Subcutaneous abdominal adipose tissue (tissue), 5 donors: ENCODE data around the gene FGF12.
"Not testable (repeated sequence)": the region's sequence is repeated elsewhere in the genome, so short reads cannot be mapped to it uniquely, and the experiment has no call there.

Experiments
- H3K27ac ChIP-seq: one replicate; pipeline ENCODE4 v1.7.0; 2013; ENCODE audit warnings: low read depth, mild to moderate bottlenecking, inconsistent platforms, low read length, moderate library complexity
- H3K27me3 ChIP-seq, 5 donors: one replicate each; pipeline ENCODE4 v1.7.0; 2013; ENCODE audit warnings: low read length in 5 of 5, inconsistent platforms in 1 of 5; ENCODE audit not compliant: control insufficient read depth in 5 of 5, insufficient read depth in 4 of 5
- H3K36me3 ChIP-seq, 5 donors: one replicate each; pipeline ENCODE4 v1.7.0; 2013; ENCODE audit warnings: low read length in 5 of 5; ENCODE audit not compliant: control insufficient read depth in 5 of 5, insufficient read depth in 5 of 5
- H3K4me1 ChIP-seq, 5 donors: one replicate each; pipeline ENCODE4 v1.7.0; 2013; ENCODE audit warnings: low read length in 5 of 5, mild to moderate bottlenecking in 3 of 5, moderate library complexity in 1 of 5; ENCODE audit not compliant: control insufficient read depth in 5 of 5, insufficient read depth in 5 of 5
- H3K4me3 ChIP-seq, 5 donors: one replicate each; pipeline ENCODE4 v1.7.0; 2013; ENCODE audit warnings: low read length in 5 of 5, low read depth in 1 of 5
- H3K9ac ChIP-seq, 5 donors: one replicate each; pipeline ENCODE4 v1.7.0; 2013; ENCODE audit warnings: low read length in 5 of 5, mild to moderate bottlenecking in 4 of 5, moderate library complexity in 3 of 5
- H3K9me3 ChIP-seq, 5 donors: one replicate each; pipeline ENCODE4 v1.7.0; 2013; ENCODE audit warnings: low read length in 5 of 5; ENCODE audit not compliant: control insufficient read depth in 5 of 5
- donor health status: healthy.
- donor health status: healthy.
- donor health status: healthy.
- donor health status: healthy.
- donor health status: healthy.

The FGF12 gene

GRCh38 chr3:192607798-192608197, 119.5 kb downstream of the FGF12 start:
- Histone ChIP-seq H3K27ac (no peak overlapping the region), H3K9ac (no peak overlapping the region), H3K4me3 (no peak overlapping the region), H3K36me3 (no peaks in the 10 kb centered on the region), H3K9me3 (peaks cover 0 to 7% (median 3%) of the 10 kb centered on the region in 5 donors), H3K27me3 (no peaks in the 10 kb centered on the region), H3K4me1 (no peaks in the 10 kb centered on the region)

- Histone ChIP-seq H3K36me3 (no peaks in the 10 kb centered on the region), H3K9me3 (peaks cover 0 to 5% (median 2%) of the 10 kb centered on the region in 5 donors), H3K4me3 (no peak overlapping the region), H3K9ac (no peak overlapping the region), H3K4me1 (no peaks in the 10 kb centered on the region), H3K27me3 (no peaks in the 10 kb centered on the region), H3K27ac (no peak overlapping the region)
Measured at GRCh38 chr3:192597913-192598312, 129.4 kb downstream of the FGF12 start.

GRCh38 chr3:192597506-192597905, 129.8 kb downstream of the FGF12 start:
- no peak overlapping the region for H3K27ac ChIP-seq
- no peaks in the 10 kb centered on the region for H3K36me3 ChIP-seq
- no peaks in the 10 kb centered on the region for H3K27me3 ChIP-seq
- peaks cover 0 to 4% (median 2%) of the 10 kb centered on the region in 5 donors for H3K9me3 ChIP-seq
- no peak overlapping the region for H3K9ac ChIP-seq
- no peaks in the 10 kb centered on the region for H3K4me1 ChIP-seq
- H3K4me3 ChIP-seq, result no peak overlapping the region

- Histone ChIP-seq H3K9ac (no peak overlapping the region), H3K9me3 (peaks cover 0 to 2% (median 0%) of the 10 kb centered on the region in 5 donors), H3K27me3 (no peaks in the 10 kb centered on the region), H3K36me3 (no peaks in the 10 kb centered on the region), H3K4me3 (no peak overlapping the region), H3K27ac (no peak overlapping the region), H3K4me1 (no peaks in the 10 kb centered on the region)
Measured at GRCh38 chr3:192578729-192579128, 148.6 kb downstream of the FGF12 start.

- Histone ChIP-seq H3K4me1 (no peaks in the 10 kb centered on the region), H3K9me3 (peaks cover 0 to 2% (median 0%) of the 10 kb centered on the region in 5 donors), H3K27ac (no peak overlapping the region), H3K4me3 (no peak overlapping the region), H3K36me3 (no peaks in the 10 kb centered on the region), H3K9ac (no peak overlapping the region), H3K27me3 (no peaks in the 10 kb centered on the region)
Measured at GRCh38 chr3:192577811-192578210, 149.5 kb downstream of the FGF12 start.

- no peaks in the 10 kb centered on the region for H3K27me3 ChIP-seq
- H3K4me1 ChIP-seq, result no peaks in the 10 kb centered on the region
- H3K4me3 ChIP-seq, result no peak overlapping the region
- H3K9me3 ChIP-seq, result peaks cover 0 to 2% (median 0%) of the 10 kb centered on the region in 5 donors
- no peak overlapping the region for H3K27ac ChIP-seq
- H3K36me3 ChIP-seq, result no peaks in the 10 kb centered on the region
- H3K9ac ChIP-seq, result no peak overlapping the region
Measured at GRCh38 chr3:192577271-192577670, 150.1 kb downstream of the FGF12 start.

DNA sequence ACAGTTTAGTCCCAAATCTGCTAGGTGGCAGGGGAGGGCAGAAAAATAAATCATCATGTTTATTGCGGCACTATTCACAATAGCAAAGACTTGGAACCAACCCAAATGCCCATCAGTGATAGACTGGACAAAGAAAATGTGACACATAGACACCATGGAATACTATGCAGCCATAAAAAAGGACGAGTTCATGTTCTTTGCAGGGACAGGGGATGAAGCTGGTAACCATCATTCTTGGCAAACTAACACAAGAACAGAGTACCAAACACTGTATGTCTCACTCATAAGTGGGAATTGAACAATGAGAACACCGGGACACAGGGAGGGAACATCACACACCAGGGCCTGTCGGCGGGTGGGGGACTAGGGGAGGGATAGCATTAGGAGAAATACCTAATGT, 150.6 kb downstream of the FGF12 start:
- not testable (repeated sequence) for H3K4me3 ChIP-seq, H3K36me3 ChIP-seq, H3K27ac ChIP-seq

GRCh38 chr3:192575879-192576506, 151.3 kb downstream of the FGF12 start:
- no peak overlapping the region for H3K4me3 ChIP-seq
- H3K27ac ChIP-seq, result no peak overlapping the region
- peaks cover 0 to 2% (median 0%) of the 10 kb centered on the region in 5 donors for H3K9me3 ChIP-seq
- no peak overlapping the region for H3K9ac ChIP-seq
- H3K36me3 ChIP-seq, result no peaks in the 10 kb centered on the region
- no peaks in the 10 kb centered on the region for H3K27me3 ChIP-seq
- H3K4me1 ChIP-seq, result peaks cover 0 to 7% (median 6%) of the 10 kb centered on the region in 5 donors

More for the DNA sequence above, 150.6 kb downstream of the FGF12 start:
- not testable (repeated sequence) for H3K9me3 ChIP-seq, H3K27me3 ChIP-seq, H3K4me1 ChIP-seq, H3K9ac ChIP-seq

- Histone ChIP-seq H3K4me3 (no peak overlapping the region), H3K4me1 (peaks cover 0 to 13% (median 6%) of the 10 kb centered on the region in 5 donors), H3K9ac (no peak overlapping the region), H3K36me3 (no peaks in the 10 kb centered on the region), H3K27me3 (no peaks in the 10 kb centered on the region), H3K27ac (no peak overlapping the region), H3K9me3 (peaks cover 0 to 2% (median 0%) of the 10 kb centered on the region in 5 donors)
Measured at GRCh38 chr3:192573240-192573639, 154.1 kb downstream of the FGF12 start.

- Histone ChIP-seq H3K27ac (no peak overlapping the region), H3K9me3 (no peaks in the 10 kb centered on the region), H3K27me3 (no peaks in the 10 kb centered on the region), H3K4me1 (peaks cover 0 to 13% (median 6%) of the 10 kb centered on the region in 5 donors), H3K9ac (peak overlapping the region in 3 of 5 donors; percentile 9 to 48 (median 23)), H3K4me3 (peak overlapping the region; percentile 30 to 80 (median 62)), H3K36me3 (no peaks in the 10 kb centered on the region)
Measured at GRCh38 chr3:192570821-192571791, 156.2 kb downstream of the FGF12 start.
